T-helper 17 cell (primary cell): ENCODE results near the gene CD72. TPM values are rescaled to one million over a fixed set of nuclear protein-coding genes. Genes with fewer than 3 reads are reported as not detected.

ENCODE experiments used
- ATAC-seq: fragments of 150-1000 bp; cut with Tn5 transposase; 2 replicates; pipeline ENCODE4 v1.10.0; 2021; ENCODE audit warnings: mild to moderate bottlenecking, moderate library complexity
- DNase-seq, 3 donors: peaks; one replicate each; pipeline versions ENCODE4 v3.0.0 to v3.0.0-alpha.2; 2020 to 2021
- H3K9me3 ChIP-seq: one replicate; pipeline ENCODE4 v1.7.0; 2013; ENCODE audit warnings: low read length, mild to moderate bottlenecking; ENCODE audit not compliant: control insufficient read depth, poor library complexity, severe bottlenecking
- H3K27ac Mint-ChIP-seq: one replicate; pipeline ENCODE4 v1.8.0; 2022; ENCODE audit warnings: mild to moderate bottlenecking, moderate library complexity, mixed read lengths
- H3K27me3 Mint-ChIP-seq: one replicate; pipeline ENCODE4 v1.8.0; 2022; ENCODE audit warnings: mixed read lengths
- H3K36me3 Mint-ChIP-seq: one replicate; pipeline ENCODE4 v1.8.0; 2022; ENCODE audit warnings: low read depth, mixed read lengths
- H3K4me1 Mint-ChIP-seq: one replicate; pipeline ENCODE4 v1.8.0; 2022; ENCODE audit warnings: mild to moderate bottlenecking, mixed read lengths
- H3K4me3 Mint-ChIP-seq: one replicate; pipeline ENCODE4 v1.8.0; 2022; ENCODE audit warnings: mild to moderate bottlenecking, moderate library complexity, mixed read lengths
- total RNA-seq, 4 donors: library from RNA in 2 of 4; stranded (reverse) in 2 of 4; gene quantifications; one replicate each; pipeline ENCODE4 v1.2.3 and lab custom pipeline; 2022 to 2026

CD72 gene
- total RNA-seq, 2 donors from 2014 or later, result 3.5 to 8.1 TPM

- H3K27me3 Mint-ChIP-seq, result no peaks in the 10 kb centered on the region
- no peak overlapping the region for H3K4me3 Mint-ChIP-seq
- peaks cover 5% of the 10 kb centered on the region for H3K4me1 Mint-ChIP-seq
- ATAC-seq (no peak), DNase-seq (no peak)
- H3K9me3 ChIP-seq, result no peaks in the 10 kb centered on the region
- H3K27ac Mint-ChIP-seq, result no peak overlapping the region
- peaks cover 3% of the 10 kb centered on the region for H3K36me3 Mint-ChIP-seq
Measured at GRCh38 chr9:35561468-35562261, 56.5 kb downstream of the CD72 start.

GRCh38 chr9:35560625-35561337, 57.4 kb downstream of the CD72 start:
- Mint-ChIP-seq H3K4me1 (peaks cover 2% of the 10 kb centered on the region), H3K27me3 (no peaks in the 10 kb centered on the region), H3K36me3 (no peaks in the 10 kb centered on the region), H3K4me3 (no peak overlapping the region), H3K27ac (no peak overlapping the region)
- ATAC-seq (no peak), DNase-seq (no peak)
- H3K9me3 ChIP-seq, result no peaks in the 10 kb centered on the region

Other genes starting within 250 kb of the CD72 start
- gene RUSC2, start 128.3 kb downstream of the CD72 start, total RNA-seq, result under 1 TPM; 0.18 to 0.75 TPM
- 10 to 100 TPM; 31.7 to 31.9 TPM for gene TESK1, start 13.2 kb downstream of the CD72 start, total RNA-seq
- 10 to 100 TPM; 33.9 to 48.9 TPM for gene SIT1, start 32.5 kb upstream of the CD72 start, total RNA-seq
- gene RMRP, start 39.6 kb upstream of the CD72 start, total RNA-seq, result over 10,000 TPM in 1 of 2 donors, 1,000 to 10,000 TPM in 1; 7,466 to 10,512 TPM
- gene CCDC107, start 39.9 kb upstream of the CD72 start, total RNA-seq, result 10 to 100 TPM; 27.7 to 35.2 TPM
- gene ARHGEF39, start 46.8 kb upstream of the CD72 start, total RNA-seq, result 1 to 10 TPM; 1.6 to 3.1 TPM
- not detected for gene CA9, start 55.5 kb upstream of the CD72 start, total RNA-seq
- gene TPM2, start 71.5 kb upstream of the CD72 start, total RNA-seq, result 10 to 100 TPM; 29.2 to 33.9 TPM
- 100 to 1,000 TPM; 259 to 617 TPM for gene TLN1, start 113.8 kb upstream of the CD72 start, total RNA-seq
- 10 to 100 TPM; 16.0 to 16.5 TPM for gene CREB3, start 114.3 kb upstream of the CD72 start, total RNA-seq
- 10 to 100 TPM; 28.6 to 28.7 TPM for gene GBA2, start 130.8 kb upstream of the CD72 start, total RNA-seq
- gene RGP1, start 130.9 kb upstream of the CD72 start, total RNA-seq, result 10 to 100 TPM; 25.5 to 26.5 TPM
- gene MSMP, start 135.9 kb upstream of the CD72 start, total RNA-seq, result not detected
- 1 to 10 TPM; 3.8 to 4.0 TPM for gene NPR2, start 173.2 kb upstream of the CD72 start, total RNA-seq
- under 1 TPM; 0.81 to 0.97 TPM for gene SPAG8, start 193.8 kb upstream of the CD72 start, total RNA-seq
- gene HINT2, start 196.6 kb upstream of the CD72 start, total RNA-seq, result 10 to 100 TPM; 15.0 to 20.5 TPM
- not detected for gene FAM221B, start 210.3 kb upstream of the CD72 start, total RNA-seq
- gene TMEM8B, start 210.8 kb upstream of the CD72 start, total RNA-seq, result 1 to 10 TPM; 4.5 to 7.1 TPM